Activated B cell treated with CpG ODN at 0.5 μM for 24 hours (primary cell): Measurements from ENCODE around the gene SEC11C. TPM values are rescaled to one million over a fixed set of nuclear protein-coding genes. Genes with fewer than 3 reads are reported as not detected.

ENCODE experiments used
- ATAC-seq: fragments of 200-7000 bp; cut with Tn5 transposase; one replicate; pipeline ENCODE4 v1.10.0; 2021; ENCODE audit warnings: low read depth, mild to moderate bottlenecking, moderate library complexity
- CTCF ChIA-PET: fragments of 350-600 bp; sonication (Branson Sonifier 250); formaldehyde crosslinking; loops from one replicate; lab custom pipeline; 2021; ENCODE audit warnings: antibody characterized with exemption; lab: Charles Lee
- POLR2A ChIA-PET: fragments of 350-600 bp; sonication (Branson Sonifier 250); formaldehyde crosslinking; loops from one replicate; lab custom pipeline; 2021; ENCODE audit warnings: antibody characterized with exemption; lab: Charles Lee
- DNase-seq: peaks from one replicate; pipeline ENCODE4 v3.0.0; 2022
- H3K27ac Mint-ChIP-seq: one replicate; pipeline ENCODE4 v1.8.0; 2020; ENCODE audit warnings: mixed read lengths
- H3K27me3 Mint-ChIP-seq: one replicate; pipeline ENCODE4 v1.8.0; 2021; ENCODE audit warnings: mixed read lengths
- H3K36me3 Mint-ChIP-seq: one replicate; pipeline ENCODE4 v1.8.0; 2021; ENCODE audit warnings: low read depth, mixed read lengths
- H3K4me1 Mint-ChIP-seq: one replicate; pipeline ENCODE4 v1.8.0; 2021; ENCODE audit warnings: mixed read lengths
- H3K4me3 Mint-ChIP-seq: one replicate; pipeline ENCODE4 v1.8.0; 2020; ENCODE audit warnings: mild to moderate bottlenecking, mixed read lengths
- H3K9me3 Mint-ChIP-seq: one replicate; pipeline ENCODE4 v1.8.0; 2020; ENCODE audit warnings: mixed read lengths
- intact Hi-C: fragments of 100-400 bp; cut with micrococcal nuclease; formaldehyde crosslinking; loops from one replicate; pipeline ENCODE4 v1.15.1; 2024
- total RNA-seq: library from RNA; stranded (reverse); gene quantifications from 2 replicates; pipeline ENCODE4 v1.2.3, GENCODE V29; 2022
- TF ChIP-seq, protein P1 (sequence below): fragments of 200-600 bp; IDR thresholded peaks from one replicate; pipeline ENCODE4 v1.8.0; 2022; ENCODE audit warnings: antibody characterized with exemption, mild to moderate bottlenecking

SEC11C gene
- total RNA-seq, 1 donor from 2014 or later = 112 TPM

DNA sequence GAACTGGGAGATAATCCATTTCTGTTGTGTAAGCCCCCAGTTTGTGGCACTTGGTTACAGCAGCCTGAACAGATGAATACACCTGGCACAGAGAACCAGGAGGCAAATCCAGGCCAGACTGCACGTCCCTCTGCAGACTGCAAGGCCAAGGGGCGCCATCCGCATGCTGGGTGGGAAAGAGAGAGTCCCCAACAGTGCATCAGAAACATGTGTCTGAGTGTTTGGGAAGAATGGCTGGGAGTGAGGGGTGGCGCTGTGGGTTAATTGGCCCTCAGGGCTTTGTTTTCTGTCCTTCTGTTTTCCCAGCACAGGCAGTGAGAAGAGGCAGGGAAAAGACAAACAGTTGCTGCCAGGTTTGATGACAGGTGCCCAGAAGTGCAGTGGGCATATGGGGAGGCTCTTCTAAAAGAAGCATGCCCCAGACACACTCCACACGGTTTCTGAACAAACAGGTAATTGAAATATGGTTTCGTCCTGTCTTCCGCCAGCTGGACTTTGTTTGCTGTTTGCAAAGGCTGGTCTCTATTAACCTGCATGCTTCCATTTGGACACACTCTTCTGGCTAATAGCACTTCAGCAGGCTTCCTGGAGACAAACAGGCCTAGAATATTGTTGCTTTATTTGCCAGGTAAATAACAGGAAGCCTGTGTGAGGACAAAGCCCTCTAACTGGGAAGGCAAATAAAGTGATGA, 43.4 kb upstream of the SEC11C start:
- TF ChIP-seq, protein P1, sequence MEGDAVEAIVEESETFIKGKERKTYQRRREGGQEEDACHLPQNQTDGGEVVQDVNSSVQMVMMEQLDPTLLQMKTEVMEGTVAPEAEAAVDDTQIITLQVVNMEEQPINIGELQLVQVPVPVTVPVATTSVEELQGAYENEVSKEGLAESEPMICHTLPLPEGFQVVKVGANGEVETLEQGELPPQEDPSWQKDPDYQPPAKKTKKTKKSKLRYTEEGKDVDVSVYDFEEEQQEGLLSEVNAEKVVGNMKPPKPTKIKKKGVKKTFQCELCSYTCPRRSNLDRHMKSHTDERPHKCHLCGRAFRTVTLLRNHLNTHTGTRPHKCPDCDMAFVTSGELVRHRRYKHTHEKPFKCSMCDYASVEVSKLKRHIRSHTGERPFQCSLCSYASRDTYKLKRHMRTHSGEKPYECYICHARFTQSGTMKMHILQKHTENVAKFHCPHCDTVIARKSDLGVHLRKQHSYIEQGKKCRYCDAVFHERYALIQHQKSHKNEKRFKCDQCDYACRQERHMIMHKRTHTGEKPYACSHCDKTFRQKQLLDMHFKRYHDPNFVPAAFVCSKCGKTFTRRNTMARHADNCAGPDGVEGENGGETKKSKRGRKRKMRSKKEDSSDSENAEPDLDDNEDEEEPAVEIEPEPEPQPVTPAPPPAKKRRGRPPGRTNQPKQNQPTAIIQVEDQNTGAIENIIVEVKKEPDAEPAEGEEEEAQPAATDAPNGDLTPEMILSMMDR = no peak
- ATAC-seq = no peak
- intact Hi-C loops = no loop called here
- Mint-ChIP-seq H3K36me3 (no peaks in the 10 kb centered on the region), H3K4me1 (peaks cover 23% of the 10 kb centered on the region), H3K9me3 (peaks cover 2% of the 10 kb centered on the region), H3K27ac (no peak overlapping the region), H3K27me3 (no peaks in the 10 kb centered on the region), H3K4me3 (no peak overlapping the region)
- ChIA-PET CTCF (no interaction called here), POLR2A (no interaction called here)
- no peak for DNase-seq

DNA sequence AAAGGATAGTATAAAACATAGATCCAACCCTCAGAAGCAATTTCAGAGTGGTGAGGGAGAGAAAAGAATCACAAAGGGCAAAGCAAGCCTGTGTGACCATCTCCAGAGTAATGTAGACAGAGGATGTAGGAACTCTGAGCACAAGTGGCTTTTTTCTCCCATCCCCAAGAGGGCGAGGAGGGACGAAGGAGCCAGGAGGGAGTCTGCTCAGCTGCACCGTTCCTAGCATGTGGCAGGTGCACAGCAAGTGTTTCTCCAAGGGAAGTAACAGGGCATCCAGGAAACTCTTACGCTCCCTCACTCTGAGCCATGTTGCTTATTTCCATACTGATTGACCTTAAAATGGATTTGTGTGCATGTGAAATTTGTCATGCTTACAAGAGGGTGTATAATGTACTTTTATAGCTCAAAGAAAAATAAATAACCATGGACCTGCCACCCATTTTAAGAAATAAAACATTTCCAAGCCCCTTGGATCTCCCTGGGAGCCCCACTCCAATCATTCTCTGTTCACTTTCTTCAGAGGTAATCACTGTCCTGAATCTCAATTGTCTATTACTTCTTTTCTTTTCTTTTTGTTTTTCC, 37.8 kb upstream of the SEC11C start:
- intact Hi-C loops = no loop called here
- TF ChIP-seq, protein P1 = no peak
- Mint-ChIP-seq H3K4me1 (no peaks in the 10 kb centered on the region), H3K27me3 (peaks cover 7% of the 10 kb centered on the region), H3K9me3 (no peaks in the 10 kb centered on the region), H3K36me3 (no peaks in the 10 kb centered on the region), H3K4me3 (no peak overlapping the region), H3K27ac (no peak overlapping the region)
- POLR2A ChIA-PET = no interaction called here
- DNase-seq (no peak), ATAC-seq (no peak)
- CTCF ChIA-PET = no interaction called here

DNA sequence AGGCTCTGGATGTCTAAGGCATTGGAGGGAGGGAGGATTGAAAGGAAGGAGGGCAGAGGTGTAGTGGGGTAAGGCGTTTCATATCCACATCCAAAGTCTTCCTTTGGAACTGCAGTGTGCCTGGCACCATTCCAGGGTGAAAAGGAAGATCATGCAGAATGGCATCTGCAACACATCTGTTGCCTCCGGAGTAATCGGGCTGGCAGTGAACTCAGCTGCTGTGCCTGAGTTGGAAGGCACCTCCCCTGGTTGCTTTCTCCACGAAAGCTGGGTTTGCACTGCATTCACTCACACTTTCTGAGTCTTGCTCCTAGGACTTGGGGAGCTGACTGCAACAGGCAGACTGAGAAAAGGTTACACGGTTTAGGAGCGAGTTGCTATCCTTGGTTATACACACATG, 30.3 kb upstream of the SEC11C start:
- Mint-ChIP-seq H3K4me3 (no peak overlapping the region), H3K27me3 (peaks cover 44% of the 10 kb centered on the region), H3K27ac (no peak overlapping the region), H3K9me3 (no peaks in the 10 kb centered on the region), H3K4me1 (no peaks in the 10 kb centered on the region), H3K36me3 (no peaks in the 10 kb centered on the region)
- POLR2A ChIA-PET = no interaction called here
- ATAC-seq = no peak
- intact Hi-C loops = no loop called here
- TF ChIP-seq, protein P1 = no peak
- no peak for DNase-seq
- CTCF ChIA-PET = no interaction called here

DNA sequence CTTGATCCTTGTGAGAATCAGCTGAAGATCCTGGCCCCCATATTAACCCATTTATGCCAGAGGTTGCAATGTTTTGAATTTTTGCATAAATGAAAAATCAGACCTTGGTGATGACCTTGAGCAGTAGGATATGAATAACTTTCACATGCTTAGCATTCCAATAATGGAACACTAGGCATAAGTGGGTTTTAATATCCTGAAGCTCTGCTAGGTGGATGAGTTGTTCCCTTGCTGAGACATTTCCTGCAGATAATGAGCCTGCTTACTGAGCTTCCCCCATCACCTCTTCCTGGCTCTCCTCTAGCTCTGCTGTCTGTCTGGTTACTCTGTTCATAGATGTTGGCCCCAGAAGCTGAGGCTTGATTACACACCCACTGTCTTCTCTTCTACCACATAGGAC, 25.5 kb upstream of the SEC11C start:
- Mint-ChIP-seq H3K27me3 (peaks cover 37% of the 10 kb centered on the region), H3K4me1 (no peaks in the 10 kb centered on the region), H3K9me3 (no peaks in the 10 kb centered on the region), H3K36me3 (no peaks in the 10 kb centered on the region), H3K4me3 (no peak overlapping the region), H3K27ac (no peak overlapping the region)
- CTCF ChIA-PET = no interaction called here
- no peak for DNase-seq
- POLR2A ChIA-PET = no interaction called here
- intact Hi-C loops = no loop called here
- ATAC-seq = no peak
- TF ChIP-seq, protein P1 = no peak

DNA sequence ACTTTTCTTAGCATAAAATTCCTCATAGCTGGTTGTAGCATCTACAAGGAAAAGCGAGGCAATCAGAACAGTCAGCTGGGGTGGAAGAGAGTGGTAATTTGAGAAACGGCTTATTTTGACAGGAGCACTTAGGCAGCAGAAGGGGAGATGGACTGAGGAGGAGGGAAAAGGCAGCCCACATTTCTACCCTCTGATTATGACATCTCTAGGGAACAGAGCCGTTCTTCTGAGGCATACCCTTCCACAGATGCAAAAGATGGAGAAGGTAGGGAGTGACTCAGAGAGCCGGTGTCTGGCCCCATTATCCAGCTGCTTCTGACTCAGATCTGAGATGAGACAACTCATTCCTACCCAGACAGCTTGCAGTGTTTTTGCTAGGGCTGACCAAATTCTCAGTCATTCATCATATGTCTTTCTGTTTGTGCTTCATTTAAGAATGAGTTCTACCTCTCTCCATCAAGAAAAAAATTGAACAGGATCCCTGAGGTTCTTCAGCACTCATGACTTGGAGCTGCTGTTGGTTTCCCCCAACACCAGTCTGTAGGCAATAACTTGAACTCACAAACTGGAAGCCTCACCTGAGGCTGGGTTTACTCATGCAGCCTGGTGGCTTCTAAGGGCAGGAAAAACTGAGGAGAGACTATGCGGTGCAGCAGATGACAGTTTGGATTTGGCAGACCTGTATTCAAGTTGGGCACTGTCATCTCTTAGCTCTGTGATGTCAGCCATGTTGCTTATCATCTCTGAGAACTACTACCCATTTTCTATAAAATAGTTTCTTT, 15.9 kb upstream of the SEC11C start:
- TF ChIP-seq, protein P1 = no peak
- H3K27me3 Mint-ChIP-seq = peaks cover 11% of the 10 kb centered on the region
- H3K4me3 Mint-ChIP-seq = no peak overlapping the region
- DNase-seq (no peak), ATAC-seq (no peak)
- H3K27ac Mint-ChIP-seq = no peak overlapping the region
- H3K4me1 Mint-ChIP-seq = no peaks in the 10 kb centered on the region
- intact Hi-C loops = no loop called here
- CTCF ChIA-PET = no interaction called here
- POLR2A ChIA-PET = no interaction called here
- H3K9me3 Mint-ChIP-seq = no peaks in the 10 kb centered on the region
- no peaks in the 10 kb centered on the region for H3K36me3 Mint-ChIP-seq
